Measurements from ENCODE around the gene LRATD1.
A peak's percentile ranks its signal among the peaks of the same experiment; 100 is the strongest.

The LRATD1 gene

DNA sequence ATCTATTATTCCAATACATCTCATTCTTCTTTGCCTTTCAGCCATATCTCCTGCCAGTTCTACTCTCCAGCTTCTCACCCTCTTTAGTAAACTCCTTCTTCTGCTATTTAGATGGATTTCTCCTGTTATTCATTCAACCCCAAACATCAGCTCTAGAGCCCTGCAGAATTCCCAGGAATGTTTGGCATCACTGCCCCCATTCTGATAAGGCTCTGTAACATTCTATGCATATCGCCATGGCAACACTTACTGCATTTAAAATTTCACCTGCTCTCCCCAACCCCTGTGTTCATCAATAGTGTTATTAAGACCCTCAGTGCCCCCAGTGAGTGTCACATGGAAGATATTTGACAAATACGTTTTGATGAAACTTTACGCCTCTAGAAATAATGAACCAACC lies 28.6 kb downstream of the LRATD1 start:
- Histone ChIP-seq H3K79me1 (ENCODE audit: low read length) (no peaks in the 10 kb centered on the region), H3K27ac (ENCODE audit: low read depth, low read length) (no peak overlapping the region), H3K56ac (ENCODE audit: low read length) (no peak overlapping the region), H3K36me3 (ENCODE audit: control insufficient read depth, insufficient read depth, low read length) (no peaks in the 10 kb centered on the region), H2BK5ac (ENCODE audit: low read length) (no peak overlapping the region), H2BK15ac (replicated peaks; ENCODE audit: low read depth) (no peak overlapping the region), H4K5ac (ENCODE audit: low read length) (no peak overlapping the region), H3K23ac (ENCODE audit: low read length) (no peak overlapping the region), H3K79me2 (ENCODE audit: control insufficient read depth, insufficient read depth, low read length) (no peaks in the 10 kb centered on the region), H3K27me3 (ENCODE audit: insufficient read depth, low read length, poor library complexity) (no peaks in the 10 kb centered on the region), H2AK5ac (ENCODE audit: low read length) (no peak overlapping the region), H2BK120ac (ENCODE audit: low read depth, low read length) (no peak overlapping the region), H3K4me1 (ENCODE audit: control insufficient read depth, low read depth, low read length) (no peaks in the 10 kb centered on the region), H3K18ac (ENCODE audit: low read length) (no peak overlapping the region), H3K4me2 (ENCODE audit: low read length) (no peak overlapping the region), H3K9ac (ENCODE audit: low read length) (no peak overlapping the region), H4K8ac (ENCODE audit: low read depth, low read length) (no peak overlapping the region), H3K4ac (ENCODE audit: low read depth, low read length) (no peak overlapping the region), H3K4me3 (ENCODE audit: low read length) (no peak overlapping the region)
- peak; percentile 59 for DNase-seq
- no CpG with 5 or more reads among the region's 3 CpGs for WGBS (ENCODE audit: extremely low coverage, insufficient coverage, low lambda C conversion rate)

DNA sequence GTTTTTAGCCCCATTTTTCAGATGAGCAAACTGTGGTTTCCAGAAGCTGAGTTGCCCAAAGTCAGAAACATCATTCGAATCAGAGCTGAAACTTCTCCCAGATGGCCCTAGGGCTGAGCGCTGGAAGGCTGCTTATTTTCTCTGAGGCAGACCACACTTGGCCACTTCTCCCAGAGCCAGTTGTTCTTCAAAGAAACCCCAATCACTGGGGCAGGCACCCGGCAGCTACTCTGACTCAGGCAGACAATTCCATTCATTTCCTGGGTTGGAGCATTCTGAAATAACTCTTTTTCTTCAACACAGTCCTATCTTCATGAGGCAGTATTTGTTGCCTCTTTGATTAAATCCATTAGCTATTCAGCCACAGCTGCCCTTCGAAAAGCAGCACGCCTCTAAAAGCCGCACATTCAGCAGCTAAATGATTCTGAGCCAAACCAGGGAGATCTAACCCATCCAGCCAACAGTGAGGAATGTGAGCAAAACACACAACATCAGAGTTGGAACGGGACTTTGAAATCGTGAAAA lies 40.9 kb downstream of the LRATD1 start:
- Histone ChIP-seq H3K27me3 (ENCODE audit: insufficient read depth, low read length, poor library complexity) (no peaks in the 10 kb centered on the region), H4K5ac (ENCODE audit: low read length) (no peak overlapping the region), H3K4me1 (ENCODE audit: control insufficient read depth, low read depth, low read length) (no peaks in the 10 kb centered on the region), H3K36me3 (ENCODE audit: control insufficient read depth, insufficient read depth, low read length) (no peaks in the 10 kb centered on the region), H3K18ac (ENCODE audit: low read length) (no peak overlapping the region), H2BK15ac (replicated peaks; ENCODE audit: low read depth) (no peak overlapping the region), H3K27ac (ENCODE audit: low read depth, low read length) (no peak overlapping the region), H3K4me3 (ENCODE audit: low read length) (no peak overlapping the region), H4K8ac (ENCODE audit: low read depth, low read length) (no peak overlapping the region), H2BK120ac (ENCODE audit: low read depth, low read length) (no peak overlapping the region), H3K4ac (ENCODE audit: low read depth, low read length) (no peak overlapping the region), H3K23ac (ENCODE audit: low read length) (no peak overlapping the region), H3K4me2 (ENCODE audit: low read length) (no peak overlapping the region), H3K56ac (ENCODE audit: low read length) (no peak overlapping the region), H3K79me1 (ENCODE audit: low read length) (no peaks in the 10 kb centered on the region), H3K9ac (ENCODE audit: low read length) (no peak overlapping the region), H2BK5ac (ENCODE audit: low read length) (no peak overlapping the region), H3K79me2 (ENCODE audit: control insufficient read depth, insufficient read depth, low read length) (no peaks in the 10 kb centered on the region), H2AK5ac (ENCODE audit: low read length) (no peak overlapping the region)
- no peak for DNase-seq
- WGBS (ENCODE audit: extremely low coverage, insufficient coverage, low lambda C conversion rate) = no CpG with 5 or more reads among the region's 8 CpGs

GRCh38 chr2:14675489-14675888 lies 43.0 kb downstream of the LRATD1 start:
- Histone ChIP-seq H3K4me3 (ENCODE audit: low read length) (no peak overlapping the region), H4K8ac (ENCODE audit: low read depth, low read length) (no peak overlapping the region), H3K27me3 (ENCODE audit: insufficient read depth, low read length, poor library complexity) (no peaks in the 10 kb centered on the region), H2BK5ac (ENCODE audit: low read length) (no peak overlapping the region), H3K23ac (ENCODE audit: low read length) (no peak overlapping the region), H3K79me1 (ENCODE audit: low read length) (no peaks in the 10 kb centered on the region), H3K27ac (ENCODE audit: low read depth, low read length) (no peak overlapping the region), H2BK120ac (ENCODE audit: low read depth, low read length) (no peak overlapping the region), H3K18ac (ENCODE audit: low read length) (no peak overlapping the region), H3K4me2 (ENCODE audit: low read length) (no peak overlapping the region), H3K79me2 (ENCODE audit: control insufficient read depth, insufficient read depth, low read length) (no peaks in the 10 kb centered on the region), H4K5ac (ENCODE audit: low read length) (no peak overlapping the region), H3K56ac (ENCODE audit: low read length) (no peak overlapping the region), H3K36me3 (ENCODE audit: control insufficient read depth, insufficient read depth, low read length) (no peaks in the 10 kb centered on the region), H3K9ac (ENCODE audit: low read length) (no peak overlapping the region), H2BK15ac (replicated peaks; ENCODE audit: low read depth) (no peak overlapping the region), H3K4ac (ENCODE audit: low read depth, low read length) (no peak overlapping the region), H3K4me1 (ENCODE audit: control insufficient read depth, low read depth, low read length) (no peaks in the 10 kb centered on the region), H2AK5ac (ENCODE audit: low read length) (no peak overlapping the region)
- WGBS (ENCODE audit: extremely low coverage, insufficient coverage, low lambda C conversion rate) = no CpG with 5 or more reads among the region's 1 CpG
- DNase-seq = no peak

- Histone ChIP-seq H4K8ac (ENCODE audit: low read depth, low read length) (no peak overlapping the region), H3K27ac (ENCODE audit: low read depth, low read length) (no peak overlapping the region), H3K4me1 (ENCODE audit: control insufficient read depth, low read depth, low read length) (no peaks in the 10 kb centered on the region), H2BK120ac (ENCODE audit: low read depth, low read length) (no peak overlapping the region), H3K9ac (ENCODE audit: low read length) (no peak overlapping the region), H3K4ac (ENCODE audit: low read depth, low read length) (no peak overlapping the region), H2BK15ac (replicated peaks; ENCODE audit: low read depth) (no peak overlapping the region), H2AK5ac (ENCODE audit: low read length) (no peak overlapping the region), H2BK5ac (ENCODE audit: low read length) (no peak overlapping the region), H3K4me3 (ENCODE audit: low read length) (no peak overlapping the region), H3K18ac (ENCODE audit: low read length) (no peak overlapping the region), H3K4me2 (ENCODE audit: low read length) (no peak overlapping the region), H3K56ac (ENCODE audit: low read length) (no peak overlapping the region), H3K79me1 (ENCODE audit: low read length) (no peaks in the 10 kb centered on the region), H3K79me2 (ENCODE audit: control insufficient read depth, insufficient read depth, low read length) (no peaks in the 10 kb centered on the region), H3K27me3 (ENCODE audit: insufficient read depth, low read length, poor library complexity) (no peaks in the 10 kb centered on the region), H3K36me3 (ENCODE audit: control insufficient read depth, insufficient read depth, low read length) (no peaks in the 10 kb centered on the region), H3K23ac (ENCODE audit: low read length) (no peak overlapping the region), H4K5ac (ENCODE audit: low read length) (no peak overlapping the region)
- DNase-seq = no peak
Observed at GRCh38 chr2:14676371-14676770, 43.9 kb downstream of the LRATD1 start.

DNA sequence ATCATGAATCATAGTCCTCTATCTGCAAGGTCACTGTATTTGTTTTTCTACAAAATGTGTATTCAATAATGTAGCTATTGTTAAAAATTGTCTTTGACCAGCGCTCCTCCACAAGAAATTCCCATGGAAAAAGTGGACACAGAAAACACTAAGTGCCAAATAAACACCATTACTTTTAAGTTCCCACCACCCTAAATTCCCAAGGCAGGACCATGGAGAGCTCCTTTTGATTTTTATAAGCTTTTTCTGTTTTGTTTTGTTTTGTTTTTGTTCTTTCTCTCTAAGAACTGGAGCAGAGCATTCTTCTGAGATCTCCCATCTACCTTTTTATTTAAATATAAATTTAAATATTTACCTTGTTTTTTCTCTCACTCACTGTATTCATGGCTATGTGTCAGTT lies 44.5 kb downstream of the LRATD1 start:
- no peak overlapping the region for H3K4me3 ChIP-seq (ENCODE audit: low read length)
- H2BK120ac ChIP-seq (ENCODE audit: low read depth, low read length) = no peak overlapping the region
- H2BK5ac ChIP-seq (ENCODE audit: low read length) = no peak overlapping the region
- no peak overlapping the region for H3K27ac ChIP-seq (ENCODE audit: low read depth, low read length)
- H3K4me1 ChIP-seq (ENCODE audit: control insufficient read depth, low read depth, low read length) = no peaks in the 10 kb centered on the region
- H3K4me2 ChIP-seq (ENCODE audit: low read length) = no peak overlapping the region
- H3K79me1 ChIP-seq (ENCODE audit: low read length) = no peaks in the 10 kb centered on the region
- no peak overlapping the region for H3K9ac ChIP-seq (ENCODE audit: low read length)
- no peak overlapping the region for H4K8ac ChIP-seq (ENCODE audit: low read depth, low read length)
- no peaks in the 10 kb centered on the region for H3K36me3 ChIP-seq (ENCODE audit: control insufficient read depth, insufficient read depth, low read length)
- no peak overlapping the region for H4K5ac ChIP-seq (ENCODE audit: low read length)
- H3K27me3 ChIP-seq (ENCODE audit: insufficient read depth, low read length, poor library complexity) = no peaks in the 10 kb centered on the region
- H2BK15ac ChIP-seq (replicated peaks; ENCODE audit: low read depth) = no peak overlapping the region
- no CpG with 5 or more reads among the region's 1 CpG for WGBS (ENCODE audit: extremely low coverage, insufficient coverage, low lambda C conversion rate)
- peak; percentile 3 for DNase-seq
- H3K23ac ChIP-seq (ENCODE audit: low read length) = no peak overlapping the region
- H2AK5ac ChIP-seq (ENCODE audit: low read length) = no peak overlapping the region
- no peak overlapping the region for H3K4ac ChIP-seq (ENCODE audit: low read depth, low read length)
- no peak overlapping the region for H3K18ac ChIP-seq (ENCODE audit: low read length)
- no peaks in the 10 kb centered on the region for H3K79me2 ChIP-seq (ENCODE audit: control insufficient read depth, insufficient read depth, low read length)
- H3K56ac ChIP-seq (ENCODE audit: low read length) = no peak overlapping the region

DNA sequence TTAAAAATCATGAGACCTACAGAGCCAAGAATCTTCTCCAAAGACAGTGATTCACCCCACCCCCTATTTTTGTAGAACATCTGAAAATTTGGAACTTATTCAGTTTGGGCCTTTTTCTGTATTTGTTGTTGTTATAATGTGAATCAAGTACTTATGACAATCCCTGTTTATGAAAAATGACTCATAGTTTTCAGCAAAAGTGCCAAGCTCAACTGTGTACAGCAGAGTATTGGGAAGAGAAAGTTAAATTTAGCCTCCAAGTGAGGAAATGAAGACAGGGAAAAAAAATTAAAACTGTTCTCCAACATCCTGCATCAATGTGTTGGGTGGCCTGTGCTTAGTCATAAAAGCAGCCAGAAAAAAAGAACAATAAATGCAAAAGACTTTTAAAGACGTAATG lies 46.2 kb downstream of the LRATD1 start:
- H3K79me2 ChIP-seq (ENCODE audit: control insufficient read depth, insufficient read depth, low read length) = no peaks in the 10 kb centered on the region
- H3K23ac ChIP-seq (ENCODE audit: low read length) = no peak overlapping the region
- no peak overlapping the region for H4K5ac ChIP-seq (ENCODE audit: low read length)
- no peak overlapping the region for H3K9ac ChIP-seq (ENCODE audit: low read length)
- DNase-seq = no peak
- H3K27me3 ChIP-seq (ENCODE audit: insufficient read depth, low read length, poor library complexity) = no peaks in the 10 kb centered on the region
- no peak overlapping the region for H4K8ac ChIP-seq (ENCODE audit: low read depth, low read length)
- H3K4me3 ChIP-seq (ENCODE audit: low read length) = no peak overlapping the region
- no peak overlapping the region for H2BK120ac ChIP-seq (ENCODE audit: low read depth, low read length)
- H3K4ac ChIP-seq (ENCODE audit: low read depth, low read length) = no peak overlapping the region
- no peak overlapping the region for H2BK15ac ChIP-seq (replicated peaks; ENCODE audit: low read depth)
- no peak overlapping the region for H3K56ac ChIP-seq (ENCODE audit: low read length)
- H3K27ac ChIP-seq (ENCODE audit: low read depth, low read length) = no peak overlapping the region
- no peak overlapping the region for H2BK5ac ChIP-seq (ENCODE audit: low read length)
- H3K18ac ChIP-seq (ENCODE audit: low read length) = no peak overlapping the region
- H3K4me2 ChIP-seq (ENCODE audit: low read length) = no peak overlapping the region
- H2AK5ac ChIP-seq (ENCODE audit: low read length) = no peak overlapping the region
- no peaks in the 10 kb centered on the region for H3K36me3 ChIP-seq (ENCODE audit: control insufficient read depth, insufficient read depth, low read length)
- WGBS (ENCODE audit: extremely low coverage, insufficient coverage, low lambda C conversion rate) = no CpG with 5 or more reads among the region's 1 CpG
- no peaks in the 10 kb centered on the region for H3K4me1 ChIP-seq (ENCODE audit: control insufficient read depth, low read depth, low read length)
- no peaks in the 10 kb centered on the region for H3K79me1 ChIP-seq (ENCODE audit: low read length)
